Germinal center (tissue), 1 donor: ENCODE data around the gene EFCAB10.
"Not testable (repeated sequence)": the region's sequence is repeated elsewhere in the genome, so short reads cannot be mapped to it uniquely, and the experiment has no call there.

Source experiments
- DNase-seq: peaks from one replicate; pipeline ENCODE4 v3.0.0; 2012; ENCODE audit warnings: mixed read lengths, low spot score

Gene EFCAB10

GRCh38 chr7:105530546-105530945 lies 50.7 kb downstream of the EFCAB10 start:
- no peak for DNase-seq

GRCh38 chr7:105530126-105530525 lies 51.2 kb downstream of the EFCAB10 start:
- no peak for DNase-seq

GRCh38 chr7:105527737-105528136 lies 53.6 kb downstream of the EFCAB10 start:
- DNase-seq, result not testable (repeated sequence)

GRCh38 chr7:105524840-105525239 lies 56.5 kb downstream of the EFCAB10 start:
- DNase-seq, result no peak

- not testable (repeated sequence) for DNase-seq
Observed at GRCh38 chr7:105524423-105524822, 56.9 kb downstream of the EFCAB10 start.

GRCh38 chr7:105521717-105522463 lies 59.4 kb downstream of the EFCAB10 start, which contains the start of gene PUS7:
PUS7 (minus strand) TSS chr7:105522271; CDS start chr7:105508512, 13,759 bp downstream.
- peak; percentile 92 for DNase-seq

- peak; percentile 36 for DNase-seq
Observed at GRCh38 chr7:105521027-105521716, 60.1 kb downstream of the EFCAB10 start.

GRCh38 chr7:105520620-105521019 lies 60.7 kb downstream of the EFCAB10 start:
- DNase-seq, result not testable (repeated sequence)

- DNase-seq, result no peak
Observed at GRCh38 chr7:105519353-105519752, 61.9 kb downstream of the EFCAB10 start.

- DNase-seq, result not testable (repeated sequence)
Observed at GRCh38 chr7:105515610-105516009, 65.7 kb downstream of the EFCAB10 start.
